A549 (cell line): ENCODE measurements around the gene CERK.

Source experiments
- CEBPB ChIP-seq, 2 experiments: fragments of >200 bp in 1 of 2; sonication (Bioruptor Twin) in 1 of 2; formaldehyde crosslinking in 1 of 2; IDR thresholded peaks; 2 replicates each; pipeline ENCODE4 v1.6.1; 2012 to 2016
- CHD2 ChIP-seq: fragments of 150-350 bp; IDR thresholded peaks from 2 replicates; pipeline ENCODE4 v1.6.1; 2014; ENCODE audit warnings: low read length; ENCODE audit not compliant: partially characterized antibody
- CHD4 ChIP-seq: fragments of 200-600 bp; sonication (generic); IDR thresholded peaks from 2 replicates; pipeline ENCODE4 v1.6.1; 2016; ENCODE audit warnings: antibody characterized with exemption, mild to moderate bottlenecking, borderline replicate concordance
- EHF ChIP-seq: fragments of 250-450 bp; sonication (Bioruptor Pico); IDR thresholded peaks from 2 replicates; pipeline ENCODE4 v1.5.0; 2020; ENCODE audit warnings: mild to moderate bottlenecking
- MYC ChIP-seq: IDR thresholded peaks from 2 replicates; pipeline ENCODE4 v1.6.1; 2012; ENCODE audit warnings: mild to moderate bottlenecking, inconsistent platforms, low read length, improper control_type of control experiment, borderline replicate concordance
- POLR2A ChIP-seq: IDR thresholded peaks from 2 replicates; pipeline ENCODE4 v1.6.1; 2012; ENCODE audit warnings: mild to moderate bottlenecking, low read length
- RAD21 ChIP-seq, 2 experiments: fragments of >200 bp in 1 of 2; sonication (Bioruptor Twin) in 1 of 2; formaldehyde crosslinking in 1 of 2; IDR thresholded peaks in 1 of 2; conservative IDR thresholded peaks in 1 of 2; 2 replicates in 1 of 2; 3 replicates in 1 of 2; pipeline ENCODE4 v1.6.1; 2012 to 2018; ENCODE audit warnings: inconsistent platforms in 1 of 2
- SMC3 ChIP-seq: fragments of >200 bp; sonication (Bioruptor Twin); formaldehyde crosslinking; IDR thresholded peaks from 3 replicates; pipeline ENCODE4 v1.6.1; 2018; ENCODE audit warnings: inconsistent platforms
- TP53 ChIP-seq: fragments of 250-450 bp; sonication (Bioruptor Pico); IDR thresholded peaks from 2 replicates; pipeline ENCODE4 v1.5.0; 2021; ENCODE audit warnings: mild to moderate bottlenecking, moderate library complexity
- TF ChIP-seq, protein P1 (sequence below): fragments of >200 bp; sonication (Bioruptor Twin); formaldehyde crosslinking; IDR thresholded peaks from 3 replicates; pipeline ENCODE4 v1.5.1; 2016
- TF ChIP-seq, protein P2 (sequence below): fragments of 200-600 bp; sonication (generic); IDR thresholded peaks from 2 replicates; pipeline ENCODE4 v1.6.1; 2016; ENCODE audit warnings: antibody characterized with exemption, mild to moderate bottlenecking, moderate library complexity

DNA sequence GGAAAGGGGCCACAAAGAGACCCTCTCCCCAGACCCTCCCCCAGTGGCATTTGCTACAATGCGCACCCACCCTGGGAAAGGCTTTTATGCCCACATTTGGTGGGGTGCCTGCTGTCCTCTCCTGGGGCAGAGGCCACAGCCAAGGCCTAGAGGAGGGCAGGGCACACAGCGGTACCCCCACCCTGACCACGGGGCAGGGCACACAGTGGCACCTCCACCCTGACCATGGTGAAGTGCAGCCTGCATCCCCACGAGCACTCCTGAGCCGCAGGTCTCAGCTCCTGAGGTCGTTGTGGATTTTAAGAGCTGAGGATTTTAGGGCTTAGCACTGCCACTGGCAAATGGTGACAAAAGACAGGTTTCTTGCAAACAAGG lies 34.1 kb downstream of the CERK start:
- TF ChIP-seq, protein P1, sequence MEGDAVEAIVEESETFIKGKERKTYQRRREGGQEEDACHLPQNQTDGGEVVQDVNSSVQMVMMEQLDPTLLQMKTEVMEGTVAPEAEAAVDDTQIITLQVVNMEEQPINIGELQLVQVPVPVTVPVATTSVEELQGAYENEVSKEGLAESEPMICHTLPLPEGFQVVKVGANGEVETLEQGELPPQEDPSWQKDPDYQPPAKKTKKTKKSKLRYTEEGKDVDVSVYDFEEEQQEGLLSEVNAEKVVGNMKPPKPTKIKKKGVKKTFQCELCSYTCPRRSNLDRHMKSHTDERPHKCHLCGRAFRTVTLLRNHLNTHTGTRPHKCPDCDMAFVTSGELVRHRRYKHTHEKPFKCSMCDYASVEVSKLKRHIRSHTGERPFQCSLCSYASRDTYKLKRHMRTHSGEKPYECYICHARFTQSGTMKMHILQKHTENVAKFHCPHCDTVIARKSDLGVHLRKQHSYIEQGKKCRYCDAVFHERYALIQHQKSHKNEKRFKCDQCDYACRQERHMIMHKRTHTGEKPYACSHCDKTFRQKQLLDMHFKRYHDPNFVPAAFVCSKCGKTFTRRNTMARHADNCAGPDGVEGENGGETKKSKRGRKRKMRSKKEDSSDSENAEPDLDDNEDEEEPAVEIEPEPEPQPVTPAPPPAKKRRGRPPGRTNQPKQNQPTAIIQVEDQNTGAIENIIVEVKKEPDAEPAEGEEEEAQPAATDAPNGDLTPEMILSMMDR, result no peak
- TF ChIP-seq EHF (CRISPR knock-in tag), result no peak
- TF ChIP-seq CEBPB (IDR thresholded peaks at IDR 0.05), result no peak
- TF ChIP-seq SMC3, result no peak
- no peak for TF ChIP-seq POLR2A
- no peak for TF ChIP-seq MYC
- no peak for TF ChIP-seq CHD4
- TF ChIP-seq, protein P2, sequence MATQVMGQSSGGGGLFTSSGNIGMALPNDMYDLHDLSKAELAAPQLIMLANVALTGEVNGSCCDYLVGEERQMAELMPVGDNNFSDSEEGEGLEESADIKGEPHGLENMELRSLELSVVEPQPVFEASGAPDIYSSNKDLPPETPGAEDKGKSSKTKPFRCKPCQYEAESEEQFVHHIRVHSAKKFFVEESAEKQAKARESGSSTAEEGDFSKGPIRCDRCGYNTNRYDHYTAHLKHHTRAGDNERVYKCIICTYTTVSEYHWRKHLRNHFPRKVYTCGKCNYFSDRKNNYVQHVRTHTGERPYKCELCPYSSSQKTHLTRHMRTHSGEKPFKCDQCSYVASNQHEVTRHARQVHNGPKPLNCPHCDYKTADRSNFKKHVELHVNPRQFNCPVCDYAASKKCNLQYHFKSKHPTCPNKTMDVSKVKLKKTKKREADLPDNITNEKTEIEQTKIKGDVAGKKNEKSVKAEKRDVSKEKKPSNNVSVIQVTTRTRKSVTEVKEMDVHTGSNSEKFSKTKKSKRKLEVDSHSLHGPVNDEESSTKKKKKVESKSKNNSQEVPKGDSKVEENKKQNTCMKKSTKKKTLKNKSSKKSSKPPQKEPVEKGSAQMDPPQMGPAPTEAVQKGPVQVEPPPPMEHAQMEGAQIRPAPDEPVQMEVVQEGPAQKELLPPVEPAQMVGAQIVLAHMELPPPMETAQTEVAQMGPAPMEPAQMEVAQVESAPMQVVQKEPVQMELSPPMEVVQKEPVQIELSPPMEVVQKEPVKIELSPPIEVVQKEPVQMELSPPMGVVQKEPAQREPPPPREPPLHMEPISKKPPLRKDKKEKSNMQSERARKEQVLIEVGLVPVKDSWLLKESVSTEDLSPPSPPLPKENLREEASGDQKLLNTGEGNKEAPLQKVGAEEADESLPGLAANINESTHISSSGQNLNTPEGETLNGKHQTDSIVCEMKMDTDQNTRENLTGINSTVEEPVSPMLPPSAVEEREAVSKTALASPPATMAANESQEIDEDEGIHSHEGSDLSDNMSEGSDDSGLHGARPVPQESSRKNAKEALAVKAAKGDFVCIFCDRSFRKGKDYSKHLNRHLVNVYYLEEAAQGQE, result no peak
- TF ChIP-seq RAD21 (conservative IDR thresholded peaks at IDR 0.05 in 1 of 2, IDR thresholded peaks at IDR 0.05 in 1 of 2), result no peak
- no peak for TF ChIP-seq CHD2
- TF ChIP-seq TP53, result no peak
